Pancreas (tissue), 10 donors: ENCODE measurements around the gene SMOC1. TPM values are rescaled to one million over a fixed set of nuclear protein-coding genes. Genes with fewer than 3 reads are reported as not detected.

ENCODE experiments used
- ATAC-seq, 4 donors: fragments of 200-7000 bp; cut with Tn5 transposase; one replicate each; pipeline versions ENCODE4 v1.8.0 to v1.9.1; 2020; ENCODE audit warnings: mild to moderate bottlenecking in 4 of 4, moderate library complexity in 4 of 4
- DNase-seq, 6 donors: peaks; one replicate each; pipeline ENCODE4 v3.0.0-alpha.2; 2020
- FAIRE-seq: peaks from 2 replicates; lab custom pipeline; 2012; peaks lifted over from hg19 to GRCh38; lab: Jason Lieb, UNC
- H3K27ac ChIP-seq, 4 donors: fragments of 200-600 bp; sonication (generic); 1 replicate in 3 of 4; 2 replicates in 1 of 4; pipeline versions ENCODE4 v1.5.0 to v1.8.0; 2020
- H3K27me3 ChIP-seq, 4 donors: fragments of 200-600 bp; one replicate each; pipeline ENCODE4 v1.8.0; 2021
- H3K36me3 ChIP-seq, 3 donors: fragments of 200-600 bp; sonication (generic) in 1 of 3; one replicate each; pipeline versions ENCODE4 v1.5.0 to v1.8.0; 2020 to 2021
- H3K4me1 ChIP-seq, 3 donors: fragments of 200-600 bp; one replicate each; pipeline ENCODE4 v1.8.0; 2021
- H3K4me3 ChIP-seq, 4 donors: fragments of 200-600 bp; sonication (generic) in 2 of 4; one replicate each; pipeline versions ENCODE4 v1.5.0 to v1.8.0; 2020 to 2021
- H3K9me3 ChIP-seq, 4 donors: fragments of 200-600 bp; one replicate each; pipeline ENCODE4 v1.8.0; 2021
- CTCF ChIP-seq, 4 donors: fragments of 200-600 bp; sonication (generic) in 3 of 4; IDR thresholded peaks; one replicate each; pipeline versions ENCODE4 v1.5.0 to v1.8.0; 2021; ENCODE audit warnings: antibody characterized with exemption in 4 of 4
- WGBS, 2 donors: extraction: QIAGEN DNeasy Blood & Tissue Kit; methylation state at CpG; one replicate each; pipeline ENCODE4 v1.1.7; 2013; 5-methylcytosine and 5-hydroxymethylcytosine counted together
- intact Hi-C, 3 donors: fragments of 100-400 bp; cut with DNase I; formaldehyde crosslinking; loops; one replicate each; pipeline versions ENCODE4 v1.11.1 to v1.14.2; 2022
- polyA plus RNA-seq, 2 donors: library from polyadenylated mRNA; stranded (reverse); fragments of 200-250 nt; gene quantifications; one replicate each; pipeline ENCODE4 v1.2.3, GENCODE V29; 2013
- total RNA-seq, 6 donors: library from RNA; stranded (reverse); fragmentation: NEBNext Ultra II Directional in 4 of 6; extraction: Animal tissue kit (Norgen Biotek cat#: 25700) in 4 of 6; gene quantifications; one replicate each; pipeline versions ENCODE4 v1.2.1 to v1.2.4, GENCODE V29; 2021 to 2023
- donor health status: healthy with polysubstance abuse.
- donor health status: DM: no; HTN: no; CAD: no; lungs with moderate emphysema.
- donor health status: DM: no; HTN: no; CAD: no.
- donor health status: control.
- donor health status: control.
- donor health status: Bipolar disorder and iron deficiency.
- donor health status: DM: yes; HTN: yes; CAD: no.
- donor health status: DM: no; HTN: no; CAD: no.
- donor health status: DM: no; HTN: no; CAD: no.
- donor health status: DM: yes; HTN: yes; CAD: no.

SMOC1 gene
- total and polyA plus RNA-seq, 8 donors: 2.2 to 55.7 (median 6.3) TPM

DNA sequence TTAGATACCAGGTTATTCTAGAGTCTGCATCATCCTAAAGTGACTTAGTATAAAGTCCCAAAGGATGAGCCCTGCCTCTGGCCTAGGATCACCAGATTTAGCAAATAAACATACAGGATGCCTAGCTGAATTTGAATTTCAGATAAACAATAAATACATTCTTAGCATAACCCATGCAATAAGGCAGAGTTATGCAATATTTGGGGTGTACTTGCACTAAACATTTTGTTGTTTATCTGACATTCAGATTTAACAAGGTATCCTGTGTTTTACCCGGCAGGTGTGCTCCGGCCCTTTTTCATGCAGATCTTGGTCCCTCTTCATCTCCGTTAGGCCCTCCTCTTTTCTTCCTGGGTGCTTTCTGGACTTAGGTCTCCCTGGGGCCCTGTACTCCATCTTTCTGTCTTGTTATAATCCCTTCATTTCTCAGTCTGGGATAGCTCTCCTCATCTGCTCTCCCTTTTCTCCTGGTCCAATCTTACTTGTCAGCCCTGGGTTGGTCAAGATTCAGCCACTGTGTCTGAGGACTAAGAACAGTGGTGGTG lies 18.1 kb upstream of the SMOC1 start:
- no peaks in the 10 kb centered on the region for H3K4me1 ChIP-seq
- no peaks in the 10 kb centered on the region for H3K27me3 ChIP-seq
- TF ChIP-seq CTCF (IDR thresholded peaks at IDR 0.05): no peak
- H3K27ac ChIP-seq: no peak overlapping the region
- ATAC-seq (no peak), FAIRE-seq (no peak), DNase-seq (no peak)
- WGBS, 2 donors: 78 to 79% methylated on average over 3 of the region's 3 CpGs
- no peaks in the 10 kb centered on the region for H3K9me3 ChIP-seq
- intact Hi-C loops: no loop called here
- no peak overlapping the region for H3K4me3 ChIP-seq
- H3K36me3 ChIP-seq: no peaks in the 10 kb centered on the region

DNA sequence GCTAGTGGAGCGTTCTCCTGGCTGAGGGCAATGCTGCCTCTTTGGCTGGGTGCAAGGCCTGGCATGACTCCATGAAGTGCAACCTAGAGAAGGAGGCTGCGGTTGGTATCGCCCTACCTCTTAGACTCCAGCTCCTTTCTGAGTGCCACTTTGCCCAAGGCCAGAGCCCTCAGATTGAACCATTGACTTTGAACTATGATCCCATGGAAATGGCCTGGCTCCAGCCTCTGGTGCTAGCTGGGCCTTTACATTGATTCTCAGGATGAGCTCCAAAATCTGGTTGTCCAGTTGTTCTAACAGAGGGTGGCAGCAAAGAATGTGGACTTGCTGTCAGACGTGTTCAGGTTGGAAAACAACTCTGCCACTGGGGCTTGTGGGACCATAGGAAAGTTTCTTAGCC lies 16.1 kb upstream of the SMOC1 start:
- WGBS, 2 donors: 86 to 88% methylated on average over 4 of the region's 4 CpGs
- FAIRE-seq (no peak), DNase-seq (no peak), ATAC-seq (no peak)
- H3K36me3 ChIP-seq: no peaks in the 10 kb centered on the region
- H3K4me3 ChIP-seq: no peak overlapping the region
- H3K27ac ChIP-seq: no peak overlapping the region
- no peaks in the 10 kb centered on the region for H3K4me1 ChIP-seq
- no peaks in the 10 kb centered on the region for H3K9me3 ChIP-seq
- intact Hi-C loops: no loop called here
- no peak for TF ChIP-seq CTCF (IDR thresholded peaks at IDR 0.05)
- no peaks in the 10 kb centered on the region for H3K27me3 ChIP-seq

DNA sequence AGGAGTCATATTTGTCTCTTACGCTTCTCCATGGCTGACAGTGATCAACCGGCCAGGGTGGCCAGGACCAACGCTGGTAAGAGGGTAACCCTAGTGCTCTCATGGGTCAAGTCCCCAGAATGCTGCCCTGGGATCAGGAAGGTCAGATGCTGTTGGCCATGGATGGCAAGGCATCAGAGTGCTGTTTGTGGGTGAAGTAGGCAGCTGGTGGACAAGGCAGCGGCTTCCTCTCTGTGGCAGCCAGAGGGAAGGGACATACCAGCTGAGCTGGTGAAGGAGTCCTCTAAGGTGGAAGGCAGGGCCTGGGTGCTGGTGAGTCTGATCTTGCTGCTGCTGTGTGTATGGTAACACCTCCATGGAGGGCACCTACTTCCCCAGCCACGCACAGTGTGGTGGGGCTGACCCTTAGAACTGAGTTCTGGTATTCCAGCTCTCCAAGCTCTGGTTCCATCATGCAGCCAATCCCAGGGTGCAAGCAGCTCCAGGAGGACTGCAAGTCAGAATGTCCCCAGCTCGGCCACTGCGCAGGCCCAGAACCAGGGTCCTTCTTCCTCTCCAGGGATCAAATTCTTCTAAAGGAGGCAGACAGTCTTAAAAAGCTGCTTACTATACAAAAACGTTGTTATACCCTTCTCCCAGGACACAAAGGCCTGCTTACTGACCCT lies 13.4 kb upstream of the SMOC1 start:
- ATAC-seq: no peak
- Histone ChIP-seq H3K4me3 (no peak overlapping the region), H3K9me3 (no peaks in the 10 kb centered on the region), H3K27me3 (no peaks in the 10 kb centered on the region), H3K4me1 (no peaks in the 10 kb centered on the region), H3K36me3 (no peaks in the 10 kb centered on the region), H3K27ac (no peak overlapping the region)
- TF ChIP-seq CTCF (IDR thresholded peaks at IDR 0.05): no peak
- no peak for DNase-seq
- 81 to 82% methylated on average over 8 of the region's 8 CpGs for WGBS, 2 donors
- intact Hi-C loops: no loop called here
- no peak for FAIRE-seq

DNA sequence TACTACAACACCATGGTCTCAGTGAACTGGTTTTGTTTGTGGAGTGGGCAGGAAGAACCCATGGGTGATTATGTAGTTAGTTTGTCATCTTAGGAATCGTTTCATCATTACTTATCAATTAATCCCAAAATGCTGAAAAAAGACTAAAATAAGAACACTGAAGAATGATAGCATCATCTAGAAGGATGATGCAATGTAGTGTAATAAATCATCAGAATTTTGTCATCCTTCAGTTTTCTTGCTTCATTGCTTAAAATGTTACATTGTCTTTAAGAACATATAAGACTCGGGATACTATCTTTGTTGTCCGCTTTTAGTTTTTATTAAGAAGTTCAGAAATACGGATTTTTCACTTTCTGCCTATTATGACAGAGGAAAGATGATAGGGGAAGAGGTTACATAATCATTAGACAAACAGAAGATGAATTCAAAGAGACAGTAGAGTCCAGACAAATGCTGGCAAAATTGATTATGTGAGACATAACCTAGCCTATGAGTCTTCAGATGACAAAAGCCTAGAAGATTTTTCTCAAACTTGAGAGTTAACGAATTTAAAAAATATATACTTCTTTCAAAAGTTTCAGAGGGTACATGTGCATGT lies 10.8 kb upstream of the SMOC1 start:
- ATAC-seq (no peak), FAIRE-seq (no peak), DNase-seq (no peak)
- WGBS, 2 donors: 64 to 76% methylated on average over 5 of the region's 5 CpGs
- no peaks in the 10 kb centered on the region for H3K4me1 ChIP-seq
- no peaks in the 10 kb centered on the region for H3K36me3 ChIP-seq
- H3K9me3 ChIP-seq: no peaks in the 10 kb centered on the region
- H3K27ac ChIP-seq: no peak overlapping the region
- no peaks in the 10 kb centered on the region for H3K27me3 ChIP-seq
- no peak overlapping the region for H3K4me3 ChIP-seq
- intact Hi-C loops: no loop called here
- TF ChIP-seq CTCF (IDR thresholded peaks at IDR 0.05): no peak

DNA sequence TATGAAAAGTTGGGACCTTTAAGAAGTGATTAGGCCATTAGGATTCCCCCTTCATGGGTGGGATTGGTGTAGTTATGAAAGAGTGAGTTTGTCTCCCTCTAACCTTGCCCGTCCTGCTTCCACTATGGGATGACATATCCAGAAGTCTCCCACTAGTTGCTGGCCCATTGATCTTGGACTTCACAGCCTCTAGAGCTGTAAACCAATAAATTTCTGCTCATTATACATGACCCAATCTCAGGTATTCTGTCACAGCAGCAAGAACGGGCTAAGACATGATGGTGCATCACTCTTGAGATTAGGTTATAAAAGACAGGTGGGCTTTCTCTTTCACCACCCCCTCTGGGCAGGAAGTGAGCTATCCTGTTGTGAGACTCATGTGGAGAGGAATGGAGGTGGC lies 8.6 kb upstream of the SMOC1 start:
- no peak for FAIRE-seq
- DNase-seq: no peak
- Histone ChIP-seq H3K27ac (no peak overlapping the region), H3K9me3 (no peaks in the 10 kb centered on the region), H3K27me3 (no peaks in the 10 kb centered on the region), H3K4me3 (no peak overlapping the region), H3K36me3 (no peaks in the 10 kb centered on the region), H3K4me1 (no peaks in the 10 kb centered on the region)
- WGBS, 2 donors: 88 to 90% methylated on average over 2 of the region's 2 CpGs
- ATAC-seq: no peak
- intact Hi-C loops: loop anchor here in 1 of 3 donors (10.0 kb wide), 1 partner anchor 154 kb away; no protein-coding TSS in a partner anchor
- no peak for TF ChIP-seq CTCF (IDR thresholded peaks at IDR 0.05)
